ENCODE measurements around the gene NOP16. TPM values are rescaled to one million over a fixed set of nuclear protein-coding genes. Genes with fewer than 3 reads are reported as not detected.
A peak's percentile ranks its signal among the peaks of the same experiment; 100 is the strongest.

Gene NOP16
- total and polyA plus RNA-seq, 2 of the 13 experiments (the other 11 are each of a cell fraction or from before 2014, with no cell fraction given): 43.3 to 48.4 TPM

DNA sequence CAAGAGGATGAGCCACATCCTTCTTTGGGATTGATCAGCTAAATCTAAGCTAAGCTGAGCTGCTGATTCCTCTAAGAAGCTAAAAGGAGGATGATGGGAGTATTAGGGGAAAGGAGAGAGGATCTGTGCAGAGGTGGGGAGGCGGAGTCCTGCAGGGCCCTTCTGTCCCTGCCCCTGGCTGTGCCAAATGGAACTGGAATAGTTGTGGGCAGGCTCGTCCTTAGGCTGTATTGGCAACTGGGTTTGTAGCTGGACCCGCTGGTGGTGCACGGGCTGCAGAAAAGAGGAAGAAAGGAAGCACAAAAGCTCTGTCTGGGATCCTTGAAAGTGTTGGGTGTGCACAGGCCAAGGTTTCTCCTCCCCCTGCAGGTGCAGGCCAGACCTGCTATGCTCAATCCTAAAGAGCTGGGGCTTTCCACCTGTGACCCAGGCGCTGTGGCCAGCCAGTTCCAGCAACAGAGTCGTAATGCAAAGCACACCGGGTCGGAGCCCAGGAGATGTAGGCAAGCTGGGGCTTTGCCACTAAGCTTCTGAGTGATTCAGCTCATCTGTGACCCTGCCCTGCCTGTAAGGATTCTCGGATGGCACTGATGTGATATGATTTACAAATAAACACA lies 18.1 kb upstream of the NOP16 start:
- no peaks in the 10 kb centered on the region for H4K20me1 ChIP-seq (ENCODE audit: insufficient read depth, low read length)
- intact Hi-C loops (cut with micrococcal nuclease; ENCODE audit: unreplicated experiment) (no loop called here), in situ Hi-C loops (cut with HindIII; ENCODE audit: extremely low pct_ligation_motif_present, low pct_unique_long_range_greater_than_20kb) (no loop called here)
- H3K9me3 ChIP-seq (ENCODE audit: low read length): no peaks in the 10 kb centered on the region
- POLR2A ChIA-PET: no interaction called here
- TF ChIP-seq ZFP1 (CRISPR knock-in tag; IDR thresholded peaks at IDR 0.05) (no peak), ZNF790 (CRISPR knock-in tag; IDR thresholded peaks at IDR 0.05; ENCODE audit: borderline replicate concordance) (no peak)
- CTCF ChIA-PET (ENCODE audit: low intra/inter-chr PET ratio, low total read pairs): no interaction called here
- no peaks in the 10 kb centered on the region for H3K79me2 ChIP-seq (ENCODE audit: insufficient read depth, low read length)
- H3K9ac ChIP-seq (ENCODE audit: insufficient read depth, low read depth, low read length): no peak overlapping the region
- H3K4me3 ChIP-seq (replicated peaks in 1 of 3; ENCODE audit: insufficient read depth in 1 of 3, low read depth in 2 of 3, low read length in 3 of 3): no peak overlapping the region
- no peak overlapping the region for H3K27ac ChIP-seq (ENCODE audit: extremely low read length, insufficient read depth, low read length)
- no peak overlapping the region for H3K4me2 ChIP-seq (ENCODE audit: low read depth, low read length)
- H3K36me3 ChIP-seq (replicated peaks in 1 of 2; ENCODE audit: control insufficient read depth in 1 of 2, insufficient read depth in 2 of 2, low read length in 2 of 2): peaks cover 2 to 6% of the 10 kb centered on the region in 2 experiments; a peak in 4 of 5 replicates
- no peaks in the 10 kb centered on the region for H3K27me3 ChIP-seq (ENCODE audit: control insufficient read depth in 1 of 2, insufficient read depth in 2 of 2, low read length in 2 of 2)
- no TSS peak for BruUV-seq (replicated peaks)
- FAIRE-seq (no peak), DNase-seq (ENCODE audit: low spot score) (no peak), ATAC-seq (no peak)
- H3K4me1 ChIP-seq (ENCODE audit: insufficient read depth, low read length): peaks cover 25% of the 10 kb centered on the region
- H2AFZ ChIP-seq (ENCODE audit: low read length): no peak overlapping the region
- WGBS (ENCODE audit: low lambda C conversion rate): 96% methylated on average over 8 of the region's 9 CpGs

DNA sequence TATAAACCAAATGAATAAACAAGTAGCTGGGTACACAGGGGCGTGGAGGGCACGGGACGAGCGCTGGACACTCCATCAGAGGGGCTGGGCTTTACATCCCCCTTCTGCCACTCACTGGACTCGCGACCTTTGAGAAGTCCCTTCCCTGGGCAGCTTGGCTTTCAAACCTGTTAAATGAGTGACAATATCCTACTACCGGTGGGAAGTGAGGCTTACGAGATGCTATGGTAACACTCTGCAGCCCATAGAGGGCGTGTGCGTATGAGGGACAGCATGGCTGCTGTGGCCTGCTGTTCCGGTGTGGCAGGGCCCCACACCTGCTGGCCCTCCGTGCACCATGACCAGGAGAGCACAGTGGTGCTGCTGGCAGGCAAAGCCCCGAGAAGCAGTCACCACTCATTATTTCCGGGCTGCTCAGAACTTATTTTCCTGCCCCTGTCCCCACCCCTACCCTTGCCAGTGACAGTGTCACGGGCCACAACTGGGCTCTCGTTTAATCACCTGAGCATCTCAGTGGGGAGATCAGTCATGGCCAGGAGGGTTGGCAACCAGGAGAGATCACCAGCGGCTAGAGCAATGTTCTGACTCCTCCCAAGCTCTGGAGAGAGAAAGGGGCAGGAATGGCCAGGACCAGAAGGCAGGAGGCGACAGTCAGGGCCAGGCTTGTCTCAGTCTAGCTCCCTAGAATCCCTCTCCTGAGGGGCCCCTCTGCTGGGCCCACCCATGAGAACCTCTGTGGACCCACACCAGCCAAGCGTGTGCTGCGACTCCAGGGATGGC lies 17.4 kb upstream of the NOP16 start:
- H3K27ac ChIP-seq (ENCODE audit: extremely low read length, insufficient read depth, low read length): no peak overlapping the region
- TF ChIP-seq ZKSCAN5 (CRISPR knock-in tag; IDR thresholded peaks at IDR 0.05): no peak
- TF ChIP-seq, protein P1, sequence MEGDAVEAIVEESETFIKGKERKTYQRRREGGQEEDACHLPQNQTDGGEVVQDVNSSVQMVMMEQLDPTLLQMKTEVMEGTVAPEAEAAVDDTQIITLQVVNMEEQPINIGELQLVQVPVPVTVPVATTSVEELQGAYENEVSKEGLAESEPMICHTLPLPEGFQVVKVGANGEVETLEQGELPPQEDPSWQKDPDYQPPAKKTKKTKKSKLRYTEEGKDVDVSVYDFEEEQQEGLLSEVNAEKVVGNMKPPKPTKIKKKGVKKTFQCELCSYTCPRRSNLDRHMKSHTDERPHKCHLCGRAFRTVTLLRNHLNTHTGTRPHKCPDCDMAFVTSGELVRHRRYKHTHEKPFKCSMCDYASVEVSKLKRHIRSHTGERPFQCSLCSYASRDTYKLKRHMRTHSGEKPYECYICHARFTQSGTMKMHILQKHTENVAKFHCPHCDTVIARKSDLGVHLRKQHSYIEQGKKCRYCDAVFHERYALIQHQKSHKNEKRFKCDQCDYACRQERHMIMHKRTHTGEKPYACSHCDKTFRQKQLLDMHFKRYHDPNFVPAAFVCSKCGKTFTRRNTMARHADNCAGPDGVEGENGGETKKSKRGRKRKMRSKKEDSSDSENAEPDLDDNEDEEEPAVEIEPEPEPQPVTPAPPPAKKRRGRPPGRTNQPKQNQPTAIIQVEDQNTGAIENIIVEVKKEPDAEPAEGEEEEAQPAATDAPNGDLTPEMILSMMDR (CRISPR knock-in tag; IDR thresholded peaks at IDR 0.05): peak; percentile 30; the same call in 1 of the 2 replicates
- TF ChIP-seq ZFP36L1 (CRISPR knock-in tag; IDR thresholded peaks at IDR 0.05): no peak
- TF ChIP-seq POLR2AphosphoS5 (IDR thresholded peaks at IDR 0.05; ENCODE audit: low read depth, low read length): no peak
- TF ChIP-seq, protein P2, sequence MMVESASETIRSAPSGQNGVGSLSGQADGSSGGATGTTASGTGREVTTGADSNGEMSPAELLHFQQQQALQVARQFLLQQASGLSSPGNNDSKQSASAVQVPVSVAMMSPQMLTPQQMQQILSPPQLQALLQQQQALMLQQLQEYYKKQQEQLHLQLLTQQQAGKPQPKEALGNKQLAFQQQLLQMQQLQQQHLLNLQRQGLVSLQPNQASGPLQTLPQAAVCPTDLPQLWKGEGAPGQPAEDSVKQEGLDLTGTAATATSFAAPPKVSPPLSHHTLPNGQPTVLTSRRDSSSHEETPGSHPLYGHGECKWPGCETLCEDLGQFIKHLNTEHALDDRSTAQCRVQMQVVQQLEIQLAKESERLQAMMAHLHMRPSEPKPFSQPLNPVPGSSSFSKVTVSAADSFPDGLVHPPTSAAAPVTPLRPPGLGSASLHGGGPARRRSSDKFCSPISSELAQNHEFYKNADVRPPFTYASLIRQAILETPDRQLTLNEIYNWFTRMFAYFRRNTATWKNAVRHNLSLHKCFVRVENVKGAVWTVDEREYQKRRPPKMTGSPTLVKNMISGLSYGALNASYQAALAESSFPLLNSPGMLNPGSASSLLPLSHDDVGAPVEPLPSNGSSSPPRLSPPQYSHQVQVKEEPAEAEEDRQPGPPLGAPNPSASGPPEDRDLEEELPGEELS (CRISPR knock-in tag; IDR thresholded peaks at IDR 0.05): no peak
- TF ChIP-seq, protein P3, sequence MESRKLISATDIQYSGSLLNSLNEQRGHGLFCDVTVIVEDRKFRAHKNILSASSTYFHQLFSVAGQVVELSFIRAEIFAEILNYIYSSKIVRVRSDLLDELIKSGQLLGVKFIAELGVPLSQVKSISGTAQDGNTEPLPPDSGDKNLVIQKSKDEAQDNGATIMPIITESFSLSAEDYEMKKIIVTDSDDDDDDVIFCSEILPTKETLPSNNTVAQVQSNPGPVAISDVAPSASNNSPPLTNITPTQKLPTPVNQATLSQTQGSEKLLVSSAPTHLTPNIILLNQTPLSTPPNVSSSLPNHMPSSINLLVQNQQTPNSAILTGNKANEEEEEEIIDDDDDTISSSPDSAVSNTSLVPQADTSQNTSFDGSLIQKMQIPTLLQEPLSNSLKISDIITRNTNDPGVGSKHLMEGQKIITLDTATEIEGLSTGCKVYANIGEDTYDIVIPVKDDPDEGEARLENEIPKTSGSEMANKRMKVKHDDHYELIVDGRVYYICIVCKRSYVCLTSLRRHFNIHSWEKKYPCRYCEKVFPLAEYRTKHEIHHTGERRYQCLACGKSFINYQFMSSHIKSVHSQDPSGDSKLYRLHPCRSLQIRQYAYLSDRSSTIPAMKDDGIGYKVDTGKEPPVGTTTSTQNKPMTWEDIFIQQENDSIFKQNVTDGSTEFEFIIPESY (CRISPR knock-in tag; IDR thresholded peaks at IDR 0.05): 0 out of 2 replicates have a peak, but pooled peaks have one; percentile 24
- no peak for TF ChIP-seq TFDP2 (CRISPR knock-in tag; IDR thresholded peaks at IDR 0.05)

More for the DNA sequence above, 17.4 kb upstream of the NOP16 start:
- in situ Hi-C loops (cut with HindIII; ENCODE audit: extremely low pct_ligation_motif_present, low pct_unique_long_range_greater_than_20kb) (no loop called here), intact Hi-C loops (cut with micrococcal nuclease; ENCODE audit: unreplicated experiment) (no loop called here)
- H2AFZ ChIP-seq (ENCODE audit: low read length): no peak overlapping the region
- FAIRE-seq (no peak), ATAC-seq (peak; percentile 69), DNase-seq (ENCODE audit: low spot score) (no peak)
- 89% methylated on average over 20 of the region's 20 CpGs for WGBS (ENCODE audit: low lambda C conversion rate)
- H3K79me2 ChIP-seq (ENCODE audit: insufficient read depth, low read length): no peaks in the 10 kb centered on the region
- no peaks in the 10 kb centered on the region for H4K20me1 ChIP-seq (ENCODE audit: insufficient read depth, low read length)
- H3K9ac ChIP-seq (ENCODE audit: insufficient read depth, low read depth, low read length): no peak overlapping the region
- peaks cover 2 to 6% of the 10 kb centered on the region in 2 experiments; a peak in 4 of 5 replicates for H3K36me3 ChIP-seq (replicated peaks in 1 of 2; ENCODE audit: control insufficient read depth in 1 of 2, insufficient read depth in 2 of 2, low read length in 2 of 2)
- CTCF ChIA-PET (ENCODE audit: low intra/inter-chr PET ratio, low total read pairs): no interaction called here
- peaks cover 25% of the 10 kb centered on the region for H3K4me1 ChIP-seq (ENCODE audit: insufficient read depth, low read length)
- H3K4me2 ChIP-seq (ENCODE audit: low read depth, low read length): no peak overlapping the region
- no TSS peak for BruUV-seq (replicated peaks)
- H3K4me3 ChIP-seq (replicated peaks in 1 of 3; ENCODE audit: insufficient read depth in 1 of 3, low read depth in 2 of 3, low read length in 3 of 3): no peak overlapping the region
- no peaks in the 10 kb centered on the region for H3K9me3 ChIP-seq (ENCODE audit: low read length)
- POLR2A ChIA-PET: interaction anchor here (1.0 kb wide), 1 partner anchor 10 kb away, joined by 3 read pairs; no protein-coding TSS in a partner anchor
- no peaks in the 10 kb centered on the region for H3K27me3 ChIP-seq (ENCODE audit: control insufficient read depth in 1 of 2, insufficient read depth in 2 of 2, low read length in 2 of 2)
